A549 (cell line): Measurements from ENCODE around the gene ADSS1. TPM values are rescaled to one million over a fixed set of nuclear protein-coding genes. Genes with fewer than 3 reads are reported as not detected.

ENCODE experiments used
- ATAC-seq, 2 experiments: fragments of 200-7000 bp in 1 of 2; fragments of >200 bp in 1 of 2; cut with Nextera tagmentation in 1 of 2; cut with Tn5 transposase in 1 of 2; 3 replicates each; pipeline versions ENCODE4 v1.8.0 to v1.9.1; 2018 to 2020; ENCODE audit warnings: mild to moderate bottlenecking in 1 of 2, moderate library complexity in 1 of 2
- CTCF ChIA-PET: fragments of 300-600 bp; sonication (Branson Sonifier 250); formaldehyde crosslinking; extraction: SDS; loops from one replicate; lab custom pipeline; 2021; ENCODE audit warnings: antibody characterized with exemption, inconsistent platforms; lab: Yijun Ruan, JAX
- POLR2A ChIA-PET: fragments of 350-600 bp; formaldehyde crosslinking; extraction: SDS; loops from one replicate; lab custom pipeline; 2021; ENCODE audit warnings: antibody characterized with exemption, inconsistent platforms; lab: Yijun Ruan, JAX
- DNase-seq, 2 experiments: peaks; one replicate each; pipeline versions ENCODE4 v3.0.0 to v3.0.0-alpha.2; 2011 to 2016; ENCODE audit warnings: low read depth in 1 of 2, low spot score in 1 of 2
- FAIRE-seq: peaks from 2 replicates; lab custom pipeline; 2011; peaks lifted over from hg19 to GRCh38; lab: Jason Lieb, UNC
- H3K27ac ChIP-seq, 2 experiments: fragments of >200 bp; sonication (Bioruptor Twin); formaldehyde crosslinking; 3 replicates each; pipeline ENCODE4 v1.5.1; 2016 to 2017
- H3K4me1 ChIP-seq: fragments of >200 bp; sonication (Bioruptor Twin); formaldehyde crosslinking; 3 replicates; pipeline ENCODE4 v1.6.1; 2016
- H3K4me2 ChIP-seq: fragments of >200 bp; sonication (Bioruptor Twin); formaldehyde crosslinking; 3 replicates; pipeline ENCODE4 v1.6.1; 2016
- H3K4me3 ChIP-seq: fragments of >200 bp; sonication (Bioruptor Twin); formaldehyde crosslinking; 3 replicates; pipeline ENCODE4 v1.5.1; 2016
- H3K9me3 ChIP-seq: fragments of >200 bp; sonication (Bioruptor Twin); formaldehyde crosslinking; 3 replicates; pipeline ENCODE4 v1.6.1; 2016
- EHMT2 ChIP-seq: fragments of 200-600 bp; sonication (generic); IDR thresholded peaks from 2 replicates; pipeline ENCODE4 v1.6.1; 2016; ENCODE audit warnings: antibody characterized with exemption, low read depth, mild to moderate bottlenecking, moderate library complexity
- ESRRA ChIP-seq: fragments of 150-350 bp; IDR thresholded peaks from 2 replicates; pipeline ENCODE4 v1.6.1; 2014; ENCODE audit warnings: mild to moderate bottlenecking, low read length, borderline replicate concordance
- HOXA7 ChIP-seq: fragments of 250-450 bp; sonication (Bioruptor Pico); IDR thresholded peaks from 2 replicates; pipeline ENCODE4 v1.5.0; 2020; ENCODE audit warnings: mild to moderate bottlenecking, moderate library complexity
- KDM1A ChIP-seq: fragments of 200-600 bp; sonication (generic); IDR thresholded peaks from 2 replicates; pipeline ENCODE4 v1.6.1; 2016; ENCODE audit warnings: low read depth, mild to moderate bottlenecking
- MAZ ChIP-seq: fragments of 150-350 bp; IDR thresholded peaks from 2 replicates; pipeline ENCODE4 v1.6.1; 2014; ENCODE audit warnings: antibody characterized with exemption, low read depth, low read length, borderline replicate concordance
- MYC ChIP-seq: IDR thresholded peaks from 2 replicates; pipeline ENCODE4 v1.6.1; 2012; ENCODE audit warnings: mild to moderate bottlenecking, inconsistent platforms, low read length, improper control_type of control experiment, borderline replicate concordance
- NFE2L2 ChIP-seq: fragments of 150-350 bp; conservative IDR thresholded peaks from 2 replicates; pipeline ENCODE4 v1.6.1; 2014; ENCODE audit warnings: low read length
- POLR2A ChIP-seq: IDR thresholded peaks from 2 replicates; pipeline ENCODE4 v1.6.1; 2012; ENCODE audit warnings: mild to moderate bottlenecking, low read length
- RFX5 ChIP-seq: fragments of 450-650 bp; IDR thresholded peaks from 2 replicates; pipeline ENCODE4 v1.7.1; 2014; ENCODE audit warnings: antibody characterized with exemption, mild to moderate bottlenecking, moderate library complexity
- RNF2 ChIP-seq: fragments of 200-600 bp; sonication (generic); IDR thresholded peaks from 2 replicates; pipeline ENCODE4 v1.6.1; 2016; ENCODE audit warnings: low read depth, mild to moderate bottlenecking, antibody characterized with exemption, moderate library complexity, borderline replicate concordance
- ZFP36 ChIP-seq: fragments of 450-650 bp; IDR thresholded peaks from 2 replicates; pipeline ENCODE4 v1.6.1; 2014; ENCODE audit warnings: borderline replicate concordance; ENCODE audit not compliant: partially characterized antibody
- ZSCAN20 ChIP-seq: fragments of 250-450 bp; sonication (Bioruptor Pico); IDR thresholded peaks from 2 replicates; pipeline ENCODE4 v1.8.0; 2022; ENCODE audit warnings: mild to moderate bottlenecking, moderate library complexity
- WGBS: methylation state at CpG from one replicate; pipeline ENCODE4 v1.1.6; 2017; ENCODE audit errors: missing lambda C conversion rate; 5-methylcytosine and 5-hydroxymethylcytosine counted together
- polyA plus RNA-seq, 4 experiments: library from polyadenylated mRNA; depleted of rRNA in 3 of 4; stranded (reverse); fragments of >200 nt; fragmentation: RNase III in 1 of 4; extraction: RNeasy Plus Mini Kit Qiagen cat#74134 plus additional on column Dnase treatment in 1 of 4; gene quantifications; 2 replicates in 3 of 4; 3 replicates in 1 of 4; pipeline ENCODE4 v1.2.3, GENCODE V29; 2011 to 2017
- TF ChIP-seq, protein P1 (sequence below): IDR thresholded peaks from 2 replicates; pipeline ENCODE4 v1.6.1; 2012; ENCODE audit warnings: low read depth, borderline replicate concordance
- TF ChIP-seq, protein P2 (sequence below): fragments of 250-450 bp; sonication (Bioruptor Pico); IDR thresholded peaks from 2 replicates; pipeline ENCODE4 v1.5.0; 2020; ENCODE audit warnings: low read depth, mild to moderate bottlenecking, moderate library complexity
- TF ChIP-seq, protein P3 (sequence below): fragments of 150-350 bp; IDR thresholded peaks from 2 replicates; pipeline ENCODE4 v1.6.1; 2014; ENCODE audit warnings: low read depth, mild to moderate bottlenecking, low read length
- TF ChIP-seq, protein P4 (sequence below): fragments of >200 bp; sonication (Bioruptor Twin); formaldehyde crosslinking; IDR thresholded peaks from 2 replicates; pipeline ENCODE4 v1.6.1; 2016
- TF ChIP-seq, protein P5 (sequence below): fragments of >200 bp; sonication (Bioruptor Twin); formaldehyde crosslinking; IDR thresholded peaks from 3 replicates; pipeline ENCODE4 v1.6.1; 2016
- TF ChIP-seq, protein P6 (sequence below): fragments of 250-450 bp; sonication (Bioruptor Pico); IDR thresholded peaks from 2 replicates; pipeline ENCODE4 v1.5.0; 2021; ENCODE audit warnings: mild to moderate bottlenecking, moderate library complexity, borderline replicate concordance

The ADSS1 gene
- polyA plus RNA-seq, 2 of the 4 experiments (the other 2 are of a cell fraction), result 6.2 to 10.1 TPM

DNA sequence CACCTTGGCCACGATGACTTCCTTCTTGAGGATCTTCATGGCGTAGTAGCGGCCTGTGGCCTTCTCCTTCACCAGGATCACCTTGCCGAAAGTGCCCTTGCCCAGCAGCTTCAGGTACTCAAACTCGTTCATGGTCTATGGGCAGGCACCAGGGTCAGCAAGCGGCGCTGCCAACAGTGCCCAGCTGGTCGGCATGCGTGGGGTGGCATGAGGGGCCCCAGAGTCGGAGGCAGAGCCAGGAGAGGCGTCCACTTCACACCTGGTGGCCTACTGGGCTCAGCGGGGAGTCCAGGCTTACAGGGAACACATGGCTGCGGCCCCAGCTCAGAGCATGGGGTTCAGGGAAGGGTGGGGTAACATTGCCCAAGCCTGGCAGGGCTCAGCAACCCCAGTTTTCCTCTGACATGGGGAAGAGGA, 51.1 kb downstream of the ADSS1 start:
- no peak for FAIRE-seq
- Histone ChIP-seq H3K4me2 (no peak overlapping the region), H3K9me3 (peaks cover 2% of the 10 kb centered on the region; the same call in 1 of the 3 replicates)
- no peak for TF ChIP-seq EHMT2
- no peak for TF ChIP-seq NFE2L2
- TF ChIP-seq, all 56 proteins: peak for 0
- CTCF ChIA-PET, result interaction anchor here (1.3 to 1.8 kb wide), 5 partner anchors 13 to 51 kb away, joined by 3 to 5 read pairs (median 4); no protein-coding TSS in a partner anchor
- 91% methylated on average over 7 of the region's 13 CpGs for WGBS
- POLR2A ChIA-PET, result no interaction called here
- Histone ChIP-seq H3K4me3 (no peak overlapping the region), H3K4me1 (no peaks in the 10 kb centered on the region), H3K27ac (no peak overlapping the region)
- DNase-seq (no peak), ATAC-seq (no peak)

DNA sequence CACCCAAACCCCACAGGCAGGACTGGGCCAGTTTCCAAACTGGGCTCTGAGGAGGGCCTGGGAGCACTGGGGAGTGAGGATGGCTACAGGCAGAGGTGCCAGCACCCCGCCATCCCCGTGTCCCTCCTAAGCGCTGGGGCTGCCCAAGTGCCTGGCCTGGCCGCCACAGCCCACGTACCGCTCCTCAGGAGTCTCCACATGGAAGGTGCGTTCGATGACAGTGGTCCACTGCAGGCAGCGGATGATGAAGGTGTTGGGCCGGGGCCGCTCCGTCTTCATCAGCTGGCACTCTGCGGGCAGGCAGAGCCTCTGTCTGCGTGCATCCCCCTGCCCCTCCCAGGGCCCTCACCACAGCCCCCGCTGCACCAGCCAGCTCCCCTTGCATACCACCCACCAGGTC, 52.5 kb downstream of the ADSS1 start:
- DNase-seq, result no peak

DNA sequence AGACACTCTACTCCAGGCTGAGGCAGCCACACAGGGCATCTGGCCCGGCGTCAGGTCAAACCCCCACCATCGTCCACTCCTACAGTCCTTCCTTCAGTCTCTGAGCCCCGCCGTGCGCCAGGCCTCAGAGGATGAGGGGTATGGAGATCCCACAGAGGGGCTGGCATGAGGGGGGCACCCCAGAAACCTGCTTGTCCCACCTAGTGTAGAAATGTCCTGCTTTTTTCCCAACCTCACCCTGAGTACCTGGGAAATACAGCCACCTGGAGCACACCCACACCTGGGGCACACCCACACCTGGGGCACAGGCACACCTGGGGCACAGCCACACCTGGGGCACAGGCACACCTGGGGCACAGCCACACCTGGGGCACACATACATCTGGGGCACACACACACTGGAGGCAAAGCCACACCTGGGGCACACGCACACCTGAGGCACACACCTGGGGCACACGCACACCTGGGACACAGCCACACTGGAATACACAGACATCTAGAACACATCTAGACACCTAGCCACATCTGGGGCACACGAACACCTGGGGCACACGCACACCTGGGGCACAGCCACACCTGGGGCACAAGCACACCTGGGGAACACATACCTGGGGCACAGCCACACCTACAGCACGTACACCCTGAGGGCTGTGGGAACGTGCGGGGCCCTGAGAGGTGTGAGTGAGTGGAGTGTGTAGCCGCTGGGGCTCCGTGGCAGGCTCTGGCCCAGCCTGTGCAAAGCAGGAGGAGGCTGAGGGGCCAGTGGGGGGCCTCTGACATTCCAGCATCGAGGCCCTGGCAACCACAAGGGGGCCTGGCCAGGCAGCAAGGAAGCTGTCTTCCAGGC, 53.2 kb downstream of the ADSS1 start:
- ATAC-seq (peak in 1 of 2 experiments; percentile 6; a peak in 2 of 6 replicates), FAIRE-seq (no peak), DNase-seq (no peak)
- Histone ChIP-seq H3K4me1 (no peaks in the 10 kb centered on the region), H3K4me2 (no peak overlapping the region), H3K27ac (no peak overlapping the region), H3K4me3 (no peak overlapping the region), H3K9me3 (no peaks in the 10 kb centered on the region)
- WGBS, result 86% methylated on average over 9 of the region's 16 CpGs
- ChIA-PET CTCF (interaction anchor here (1.0 to 3.1 kb wide), 3 partner anchors 9 to 49 kb away, joined by 3 to 17 read pairs (median 5); no protein-coding TSS in a partner anchor), POLR2A (no interaction called here)
- no peak for TF ChIP-seq MAZ
- TF ChIP-seq RFX5, result no peak
- TF ChIP-seq, protein P1, sequence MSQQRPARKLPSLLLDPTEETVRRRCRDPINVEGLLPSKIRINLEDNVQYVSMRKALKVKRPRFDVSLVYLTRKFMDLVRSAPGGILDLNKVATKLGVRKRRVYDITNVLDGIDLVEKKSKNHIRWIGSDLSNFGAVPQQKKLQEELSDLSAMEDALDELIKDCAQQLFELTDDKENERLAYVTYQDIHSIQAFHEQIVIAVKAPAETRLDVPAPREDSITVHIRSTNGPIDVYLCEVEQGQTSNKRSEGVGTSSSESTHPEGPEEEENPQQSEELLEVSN, result no peak
- no peak for TF ChIP-seq ESRRA
- no peak for TF ChIP-seq ZFP36
- no peak for TF ChIP-seq EHMT2
- TF ChIP-seq KDM1A, result no peak
- TF ChIP-seq, protein P2, sequence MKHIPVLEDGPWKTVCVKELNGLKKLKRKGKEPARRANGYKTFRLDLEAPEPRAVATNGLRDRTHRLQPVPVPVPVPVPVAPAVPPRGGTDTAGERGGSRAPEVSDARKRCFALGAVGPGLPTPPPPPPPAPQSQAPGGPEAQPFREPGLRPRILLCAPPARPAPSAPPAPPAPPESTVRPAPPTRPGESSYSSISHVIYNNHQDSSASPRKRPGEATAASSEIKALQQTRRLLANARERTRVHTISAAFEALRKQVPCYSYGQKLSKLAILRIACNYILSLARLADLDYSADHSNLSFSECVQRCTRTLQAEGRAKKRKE, result no peak
- TF ChIP-seq, protein P3, sequence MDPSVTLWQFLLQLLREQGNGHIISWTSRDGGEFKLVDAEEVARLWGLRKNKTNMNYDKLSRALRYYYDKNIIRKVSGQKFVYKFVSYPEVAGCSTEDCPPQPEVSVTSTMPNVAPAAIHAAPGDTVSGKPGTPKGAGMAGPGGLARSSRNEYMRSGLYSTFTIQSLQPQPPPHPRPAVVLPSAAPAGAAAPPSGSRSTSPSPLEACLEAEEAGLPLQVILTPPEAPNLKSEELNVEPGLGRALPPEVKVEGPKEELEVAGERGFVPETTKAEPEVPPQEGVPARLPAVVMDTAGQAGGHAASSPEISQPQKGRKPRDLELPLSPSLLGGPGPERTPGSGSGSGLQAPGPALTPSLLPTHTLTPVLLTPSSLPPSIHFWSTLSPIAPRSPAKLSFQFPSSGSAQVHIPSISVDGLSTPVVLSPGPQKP, result no peak
- TF ChIP-seq, protein P4, sequence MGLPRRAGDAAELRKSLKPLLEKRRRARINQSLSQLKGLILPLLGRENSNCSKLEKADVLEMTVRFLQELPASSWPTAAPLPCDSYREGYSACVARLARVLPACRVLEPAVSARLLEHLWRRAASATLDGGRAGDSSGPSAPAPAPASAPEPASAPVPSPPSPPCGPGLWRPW, result no peak
- no peak for TF ChIP-seq POLR2A
- TF ChIP-seq, protein P5, sequence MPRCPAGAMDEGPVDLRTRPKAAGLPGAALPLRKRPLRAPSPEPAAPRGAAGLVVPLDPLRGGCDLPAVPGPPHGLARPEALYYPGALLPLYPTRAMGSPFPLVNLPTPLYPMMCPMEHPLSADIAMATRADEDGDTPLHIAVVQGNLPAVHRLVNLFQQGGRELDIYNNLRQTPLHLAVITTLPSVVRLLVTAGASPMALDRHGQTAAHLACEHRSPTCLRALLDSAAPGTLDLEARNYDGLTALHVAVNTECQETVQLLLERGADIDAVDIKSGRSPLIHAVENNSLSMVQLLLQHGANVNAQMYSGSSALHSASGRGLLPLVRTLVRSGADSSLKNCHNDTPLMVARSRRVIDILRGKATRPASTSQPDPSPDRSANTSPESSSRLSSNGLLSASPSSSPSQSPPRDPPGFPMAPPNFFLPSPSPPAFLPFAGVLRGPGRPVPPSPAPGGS, result no peak

More for the DNA sequence above, 52.5 kb downstream of the ADSS1 start:
- Histone ChIP-seq H3K4me3 (no peak overlapping the region), H3K9me3 (peaks cover 2% of the 10 kb centered on the region; the same call in 1 of the 3 replicates), H3K4me1 (no peaks in the 10 kb centered on the region), H3K4me2 (no peak overlapping the region), H3K27ac (no peak overlapping the region)
- no peak for TF ChIP-seq ZSCAN20 (CRISPR knock-in tag)
- no peak for TF ChIP-seq RNF2
- TF ChIP-seq, protein P4, result no peak
- TF ChIP-seq, protein P6, sequence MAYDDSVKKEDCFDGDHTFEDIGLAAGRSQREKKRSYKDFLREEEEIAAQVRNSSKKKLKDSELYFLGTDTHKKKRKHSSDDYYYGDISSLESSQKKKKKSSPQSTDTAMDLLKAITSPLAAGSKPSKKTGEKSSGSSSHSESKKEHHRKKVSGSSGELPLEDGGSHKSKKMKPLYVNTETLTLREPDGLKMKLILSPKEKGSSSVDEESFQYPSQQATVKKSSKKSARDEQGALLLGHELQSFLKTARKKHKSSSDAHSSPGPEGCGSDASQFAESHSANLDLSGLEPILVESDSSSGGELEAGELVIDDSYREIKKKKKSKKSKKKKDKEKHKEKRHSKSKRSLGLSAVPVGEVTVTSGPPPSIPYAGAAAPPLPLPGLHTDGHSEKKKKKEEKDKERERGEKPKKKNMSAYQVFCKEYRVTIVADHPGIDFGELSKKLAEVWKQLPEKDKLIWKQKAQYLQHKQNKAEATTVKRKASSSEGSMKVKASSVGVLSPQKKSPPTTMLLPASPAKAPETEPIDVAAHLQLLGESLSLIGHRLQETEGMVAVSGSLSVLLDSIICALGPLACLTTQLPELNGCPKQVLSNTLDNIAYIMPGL, result no peak
- no peak for TF ChIP-seq MYC
- no peak for TF ChIP-seq HOXA7 (CRISPR knock-in tag)
- no peak for TF ChIP-seq RFX5
- TF ChIP-seq KDM1A, result no peak
- POLR2A ChIA-PET, result no interaction called here
- ATAC-seq (no peak), FAIRE-seq (no peak)
- CTCF ChIA-PET, result interaction anchor here (1.0 to 3.1 kb wide), 4 partner anchors 8 to 50 kb away, joined by 3 to 17 read pairs (median 4); no protein-coding TSS in a partner anchor
- WGBS, result 96% methylated on average over 15 of the region's 15 CpGs
